Activated T-cell treated with anti-CD3 and anti-CD28 coated beads, Interleukin-2, amount 50 U/mL, for 48 hours (primary cell): Measurements from ENCODE around the gene SLC38A9.
"Not testable (repeated sequence)": the region's sequence is repeated elsewhere in the genome, so short reads cannot be mapped to it uniquely, and the experiment has no call there.

ENCODE experiments used
- DNase-seq, 2 experiments: peaks; one replicate each; pipeline ENCODE4 v3.0.0-alpha.2; 2020

SLC38A9 gene, protein sequence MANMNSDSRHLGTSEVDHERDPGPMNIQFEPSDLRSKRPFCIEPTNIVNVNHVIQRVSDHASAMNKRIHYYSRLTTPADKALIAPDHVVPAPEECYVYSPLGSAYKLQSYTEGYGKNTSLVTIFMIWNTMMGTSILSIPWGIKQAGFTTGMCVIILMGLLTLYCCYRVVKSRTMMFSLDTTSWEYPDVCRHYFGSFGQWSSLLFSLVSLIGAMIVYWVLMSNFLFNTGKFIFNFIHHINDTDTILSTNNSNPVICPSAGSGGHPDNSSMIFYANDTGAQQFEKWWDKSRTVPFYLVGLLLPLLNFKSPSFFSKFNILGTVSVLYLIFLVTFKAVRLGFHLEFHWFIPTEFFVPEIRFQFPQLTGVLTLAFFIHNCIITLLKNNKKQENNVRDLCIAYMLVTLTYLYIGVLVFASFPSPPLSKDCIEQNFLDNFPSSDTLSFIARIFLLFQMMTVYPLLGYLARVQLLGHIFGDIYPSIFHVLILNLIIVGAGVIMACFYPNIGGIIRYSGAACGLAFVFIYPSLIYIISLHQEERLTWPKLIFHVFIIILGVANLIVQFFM

GRCh38 chr5:55712023-55712859 lies at the start of gene SLC38A9:
Gene SLC38A9 (minus strand): TSS chr5:55712324. CDS start chr5:55697958, 14,366 bp downstream.
- peak; percentile 93 to 95 for DNase-seq

GRCh38 chr5:55761721-55762120 lies 49.6 kb upstream of the SLC38A9 start:
- DNase-seq: not testable (repeated sequence)

DNA sequence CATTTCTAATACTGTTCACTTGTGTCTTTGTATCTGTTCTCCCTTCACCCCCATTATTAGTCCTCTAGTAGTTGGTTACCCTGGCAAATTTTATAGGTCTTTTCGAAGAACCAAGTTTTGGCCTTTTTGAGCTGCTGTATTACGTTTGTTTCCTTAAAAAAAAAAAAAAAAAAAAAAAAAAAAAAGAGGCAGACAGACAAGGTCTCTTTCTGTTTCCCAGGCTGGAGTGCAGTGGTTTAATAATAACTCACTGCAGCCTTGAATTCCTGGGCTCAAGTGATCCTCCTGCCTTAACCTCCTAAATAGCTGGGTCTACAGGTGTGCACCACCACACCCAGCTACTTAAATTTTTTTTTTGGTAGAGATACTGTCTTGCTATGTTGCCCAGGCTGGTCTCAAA lies 46.6 kb upstream of the SLC38A9 start:
- no peak for DNase-seq

DNA sequence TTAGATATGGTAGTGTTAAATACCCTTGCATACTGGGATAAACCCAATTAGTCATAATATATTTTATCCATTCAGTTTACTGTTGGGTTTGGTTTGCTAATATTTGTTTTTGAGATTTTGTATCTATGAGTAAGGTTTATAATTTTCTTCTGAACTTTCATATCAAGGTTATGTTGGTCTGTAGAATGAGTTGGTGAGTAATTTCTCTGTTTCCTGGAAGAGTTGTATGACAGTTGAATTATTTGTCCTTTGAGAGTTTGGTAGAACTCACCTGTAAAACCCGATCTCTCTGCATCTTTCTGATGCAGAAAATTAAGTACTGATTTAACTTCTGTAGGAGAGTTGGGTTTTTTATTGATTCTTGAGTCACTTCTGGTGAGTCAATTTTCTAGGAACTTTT lies 46.1 kb upstream of the SLC38A9 start:
- DNase-seq: no peak

DNA sequence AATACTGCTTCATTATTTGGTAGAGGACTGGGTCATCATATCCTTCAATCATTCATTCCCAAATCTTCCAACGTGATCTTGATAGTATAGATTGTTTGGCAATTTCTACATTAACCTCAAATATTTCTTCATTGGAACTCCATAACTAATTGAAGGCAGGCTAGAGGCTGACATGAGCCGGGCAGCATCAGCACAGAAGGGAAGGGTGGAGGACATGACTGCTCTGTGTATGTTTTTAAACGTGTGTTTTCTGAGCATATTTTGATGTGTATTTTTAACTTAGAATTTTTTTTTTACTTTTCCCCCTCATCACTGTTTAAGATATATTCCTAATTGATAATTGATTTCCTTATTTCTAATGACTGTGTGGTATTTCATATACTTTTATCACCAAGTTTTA lies 38.4 kb upstream of the SLC38A9 start:
- DNase-seq: no peak

DNA sequence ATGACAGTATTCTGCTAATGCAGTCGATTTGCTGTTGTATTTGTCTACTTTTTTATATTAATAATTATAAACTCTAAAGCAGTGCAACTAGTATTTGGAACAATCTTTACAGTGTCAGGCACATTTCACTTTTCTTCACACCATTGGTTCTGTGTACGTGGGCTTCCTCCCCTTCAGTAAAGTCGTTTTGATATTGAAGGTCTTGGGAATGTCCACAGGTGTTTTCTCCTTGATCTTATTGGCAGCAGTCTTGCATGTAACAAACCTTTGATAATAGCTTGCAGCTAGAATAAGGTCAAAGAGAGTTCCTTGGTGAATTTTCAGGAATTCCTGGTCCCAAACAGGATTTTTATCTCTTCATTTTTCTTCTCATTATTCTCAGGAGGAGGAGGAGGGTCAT lies 37.9 kb upstream of the SLC38A9 start:
- DNase-seq: no peak

DNA sequence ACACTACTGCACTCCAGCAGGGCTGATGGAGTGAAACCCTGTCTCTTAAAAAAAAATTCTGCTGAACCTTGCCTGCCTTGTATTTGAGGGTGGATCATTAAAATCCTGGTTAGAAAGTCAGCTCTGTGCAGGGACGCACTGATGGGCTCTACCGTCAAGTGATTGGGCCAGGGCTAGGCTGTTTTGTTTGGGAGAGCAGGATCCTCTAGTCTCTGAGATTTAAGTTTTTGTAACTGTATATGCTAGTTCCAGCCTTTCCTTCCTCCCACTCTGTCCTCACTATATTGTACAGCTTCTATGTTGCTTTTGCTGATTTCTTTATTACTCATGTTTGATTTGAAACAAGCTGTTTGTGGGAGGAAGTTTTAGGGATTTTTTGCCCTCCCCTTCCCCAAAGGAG lies 37.3 kb upstream of the SLC38A9 start:
- DNase-seq: no peak

GRCh38 chr5:55747778-55748318 lies 35.7 kb upstream of the SLC38A9 start:
- no peak for DNase-seq

- no peak for DNase-seq
These were observed 30.7 kb upstream of the SLC38A9 start for GRCh38 chr5:55742778-55743177.

- no peak for DNase-seq
These were observed 25.7 kb upstream of the SLC38A9 start, which contains the start of gene DDX4 for GRCh38 chr5:55737793-55738192. Gene DDX4 (plus strand): TSS chr5:55738061. CDS start chr5:55738964, 903 bp downstream.

DNA sequence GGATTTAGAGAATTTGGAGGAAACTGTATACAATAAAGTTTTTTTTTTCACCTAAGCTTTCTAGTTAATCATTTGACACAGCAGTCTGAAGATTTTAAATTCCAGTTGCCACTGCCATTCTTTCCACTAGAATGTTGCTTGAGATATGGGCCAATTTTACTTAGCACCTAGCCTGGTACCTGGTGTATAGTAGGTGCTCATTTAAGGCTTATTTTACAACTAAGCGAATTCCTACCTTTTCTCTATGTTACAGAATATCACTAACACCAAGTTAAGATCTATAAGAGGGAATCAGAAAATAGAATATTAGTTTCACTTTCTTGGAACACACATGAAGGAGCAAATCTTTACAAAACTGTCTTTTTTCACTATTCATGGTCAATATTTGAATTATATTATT lies 22.5 kb upstream of the SLC38A9 start:
- DNase-seq: no peak

GRCh38 chr5:55732585-55732984 lies 20.5 kb upstream of the SLC38A9 start:
- no peak for DNase-seq

- DNase-seq: no peak
These were observed 19.7 kb upstream of the SLC38A9 start for GRCh38 chr5:55731848-55732247.

- DNase-seq: no peak
These were observed 12.2 kb upstream of the SLC38A9 start for GRCh38 chr5:55724281-55724680.

DNA sequence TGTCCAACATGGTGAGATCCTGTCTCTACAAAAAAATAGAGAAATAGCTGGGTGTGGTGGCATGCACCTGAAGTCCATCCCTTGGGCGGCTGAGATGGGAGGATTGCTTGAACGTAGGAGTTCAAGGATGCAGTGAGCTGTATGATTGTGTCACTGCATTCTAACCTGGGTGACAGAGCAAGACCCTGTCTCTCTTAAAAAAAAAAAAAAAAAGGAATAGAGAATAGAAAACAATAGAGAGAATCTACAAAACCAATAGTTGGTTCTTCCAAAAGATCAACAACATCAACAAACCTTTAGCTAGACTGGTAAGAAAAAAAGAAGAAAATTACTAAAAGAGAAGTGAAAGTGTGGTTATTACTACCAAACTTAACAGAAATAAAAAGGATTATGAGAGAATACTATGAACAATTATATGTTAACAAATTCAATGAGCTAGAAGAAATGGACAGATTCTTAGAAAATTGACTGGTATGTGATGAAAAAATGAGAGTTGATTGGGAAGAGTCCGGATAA lies 8.1 kb upstream of the SLC38A9 start:
- DNase-seq: no peak

DNA sequence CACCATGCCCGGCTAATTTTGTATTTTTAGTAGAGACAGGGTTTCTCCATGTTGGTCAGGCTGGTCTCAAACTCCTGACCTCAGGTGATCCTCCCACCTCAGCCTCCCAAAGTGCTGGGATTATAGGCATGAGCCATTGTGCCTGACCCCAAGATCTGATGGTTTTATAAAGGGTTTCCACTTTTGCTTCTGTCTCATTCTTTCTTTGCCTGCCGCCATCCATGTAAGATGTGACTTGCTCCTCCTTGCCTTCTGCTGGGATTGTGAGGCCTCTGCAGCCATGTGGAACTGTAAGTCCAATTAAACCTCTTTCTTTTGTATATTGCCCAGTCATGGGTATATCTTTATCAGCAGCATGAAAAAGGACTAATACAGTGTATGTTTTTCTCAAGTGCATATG lies 6.9 kb upstream of the SLC38A9 start:
- not testable (repeated sequence) for DNase-seq

DNA sequence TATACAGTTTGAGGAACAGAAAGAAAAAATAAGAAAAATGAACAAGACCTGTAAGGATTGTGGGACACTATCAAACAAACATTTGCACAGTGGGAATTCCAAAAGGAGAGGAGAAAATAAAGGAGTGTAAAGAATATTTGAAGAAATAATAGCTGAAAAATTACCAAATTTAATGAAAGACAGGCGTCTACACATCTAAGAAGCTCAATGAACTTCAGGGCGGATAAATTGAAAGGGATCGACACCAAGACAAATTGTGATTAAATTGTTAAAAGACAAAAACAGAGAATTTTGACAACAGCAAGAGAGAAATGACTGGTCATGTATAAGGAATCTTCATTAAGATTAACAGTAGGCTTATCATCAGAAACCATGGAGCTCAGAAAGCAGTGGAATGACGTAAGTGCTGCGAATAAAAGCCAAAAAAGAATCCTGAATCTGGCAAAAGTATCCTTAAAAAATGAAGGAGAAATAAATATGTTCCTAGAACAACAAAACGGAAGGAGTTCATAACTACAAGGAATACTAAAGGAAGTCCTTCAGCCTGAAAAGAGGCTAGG lies 3.5 kb upstream of the SLC38A9 start:
- no peak for DNase-seq

GRCh38 chr5:55714749-55715148 lies 2.6 kb upstream of the SLC38A9 start:
- DNase-seq: no peak

DNA sequence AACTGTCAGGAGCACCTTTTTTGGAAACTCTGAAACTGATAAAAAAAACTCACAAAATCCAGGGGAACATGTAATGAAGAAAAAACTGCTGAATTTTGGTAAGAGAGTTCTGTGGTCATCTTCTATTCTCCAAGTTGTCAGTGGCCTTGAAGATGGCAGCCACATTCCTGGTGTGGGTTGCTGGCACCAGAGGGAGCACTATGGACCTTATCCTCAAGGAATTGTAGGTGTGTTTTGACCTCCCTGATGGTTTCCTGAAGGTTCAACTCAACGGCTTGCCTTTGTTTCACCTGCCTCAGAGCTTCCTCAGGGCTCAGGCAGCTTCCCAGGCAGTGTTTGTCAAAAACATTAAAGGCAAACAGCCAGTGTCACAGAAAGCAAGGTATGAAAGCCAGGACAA lies 2.2 kb upstream of the SLC38A9 start:
- DNase-seq: no peak

- DNase-seq: no peak
These were observed 1.7 kb upstream of the SLC38A9 start for GRCh38 chr5:55713871-55714270.

- DNase-seq: peak in 1 of 2 experiments; percentile 27
These were observed 559 bp downstream of the SLC38A9 start for GRCh38 chr5:55711507-55712022.

- DNase-seq: no peak
These were observed 3.4 kb downstream of the SLC38A9 start for GRCh38 chr5:55708732-55709131.

DNA sequence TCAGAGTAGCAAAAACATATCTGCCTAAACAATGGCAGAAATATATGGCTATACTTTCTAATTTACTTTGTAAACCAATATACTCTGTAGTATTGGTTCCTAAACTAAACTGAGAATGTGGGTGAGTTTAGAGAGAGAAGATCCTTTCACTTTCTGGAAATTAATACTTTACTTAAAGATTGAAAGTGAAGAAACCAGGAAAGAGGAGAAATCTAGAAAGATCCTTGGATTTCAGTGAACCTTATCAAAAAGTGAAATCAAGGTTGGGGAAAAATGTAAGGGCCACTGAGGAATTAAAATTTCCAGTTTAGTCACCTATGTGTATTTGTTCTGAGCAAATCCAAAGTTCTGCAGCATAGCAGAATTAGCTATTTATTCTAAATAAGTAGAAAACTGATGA lies 5.9 kb downstream of the SLC38A9 start:
- no peak for DNase-seq
